H1 (cell line): ENCODE data around the gene HES7. TPM values are rescaled to one million over a fixed set of nuclear protein-coding genes. Genes with fewer than 3 reads are reported as not detected.

Experiments
- RBBP5 ChIP-seq: IDR thresholded peaks from 2 replicates; pipeline ENCODE4 v1.7.1; 2012; ENCODE audit warnings: low read depth, mild to moderate bottlenecking, inconsistent platforms, low read length, moderate library complexity, borderline replicate concordance
- RFX5 ChIP-seq: IDR thresholded peaks from 2 replicates; pipeline ENCODE4 v1.6.1; 2011; ENCODE audit warnings: low read depth, low read length, improper control_type of control experiment, borderline replicate concordance
- TCF12 ChIP-seq: IDR thresholded peaks from 2 replicates; pipeline ENCODE4 v1.6.1; 2011; ENCODE audit warnings: low read depth, mild to moderate bottlenecking, low read length
- polyA plus RNA-seq, 7 experiments: library from polyadenylated mRNA; depleted of rRNA in 3 of 7; stranded (reverse) in 5 of 7; unstranded in 2 of 7; fragments of >200 nt in 5 of 7; fragments of 200-250 nt in 2 of 7; gene quantifications; 1 replicate in 5 of 7; 2 replicates in 1 of 7; 4 replicates in 1 of 7; pipeline versions ENCODE4 v1.2.1 to v1.2.3, GENCODE V29; 2011 to 2013; ENCODE audit warnings: missing spikeins in 2 of 7, mixed read lengths in 2 of 7
- total RNA-seq: library from RNA; stranded (reverse); fragmentation: NEBNext Ultra II Directional; extraction: Animal tissue kit (Norgen Biotek cat#: 25700); gene quantifications from 2 replicates; pipeline ENCODE4 v1.2.1, GENCODE V29; 2021

HES7 gene
- total and polyA plus RNA-seq, 2 of the 8 experiments (the other 6 are each of a cell fraction or from before 2014, with no cell fraction given), result 0.20 to 0.32 TPM

DNA sequence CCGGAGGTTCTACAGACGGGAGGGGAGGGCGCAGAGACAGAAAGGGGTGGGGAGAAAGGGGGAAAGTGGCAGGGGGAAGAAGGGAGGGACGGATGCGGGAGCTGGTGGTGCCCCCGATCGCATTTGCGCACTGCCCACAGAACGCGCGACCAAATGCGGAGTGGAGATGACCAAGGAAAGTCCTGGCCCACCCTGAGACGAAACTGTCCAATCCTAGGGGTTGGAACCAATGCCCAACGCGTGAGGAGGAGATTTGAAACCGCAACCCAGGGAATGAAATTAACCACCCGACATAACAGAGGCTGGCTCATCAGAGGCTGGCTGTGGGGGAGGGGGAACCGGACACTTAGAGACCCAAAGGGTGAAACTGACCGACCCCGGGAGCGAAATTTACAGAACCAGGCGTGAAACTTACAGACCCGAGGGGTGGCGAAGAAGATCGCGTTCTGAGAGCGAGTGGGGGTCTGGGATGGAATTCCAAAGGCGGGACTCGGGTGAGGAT, 1.4 kb downstream of the HES7 start (continued):
- TF ChIP-seq RBBP5 (0 out of 2 replicates have a peak, but pooled peaks have one; percentile 16), TCF12 (peak; percentile 63; the same call in 1 of the 2 replicates), RFX5 (no peak)
